A549 (cell line): ENCODE measurements around the gene ZNF22. TPM values are rescaled to one million over a fixed set of nuclear protein-coding genes. Genes with fewer than 3 reads are reported as not detected.

Source experiments
- ATAC-seq, 2 experiments: fragments of 200-7000 bp in 1 of 2; fragments of >200 bp in 1 of 2; cut with Nextera tagmentation in 1 of 2; cut with Tn5 transposase in 1 of 2; 3 replicates each; pipeline versions ENCODE4 v1.8.0 to v1.9.1; 2018 to 2020; ENCODE audit warnings: mild to moderate bottlenecking in 1 of 2, moderate library complexity in 1 of 2
- CTCF ChIA-PET: fragments of 300-600 bp; sonication (Branson Sonifier 250); formaldehyde crosslinking; extraction: SDS; loops from one replicate; lab custom pipeline; 2021; ENCODE audit warnings: antibody characterized with exemption, inconsistent platforms; lab: Yijun Ruan, JAX
- POLR2A ChIA-PET: fragments of 350-600 bp; formaldehyde crosslinking; extraction: SDS; loops from one replicate; lab custom pipeline; 2021; ENCODE audit warnings: antibody characterized with exemption, inconsistent platforms; lab: Yijun Ruan, JAX
- DNase-seq, 2 experiments: peaks; one replicate each; pipeline versions ENCODE4 v3.0.0 to v3.0.0-alpha.2; 2011 to 2016; ENCODE audit warnings: low read depth in 1 of 2, low spot score in 1 of 2
- FAIRE-seq: peaks from 2 replicates; lab custom pipeline; 2011; peaks lifted over from hg19 to GRCh38; lab: Jason Lieb, UNC
- H3K27ac ChIP-seq, 2 experiments: fragments of >200 bp; sonication (Bioruptor Twin); formaldehyde crosslinking; 3 replicates each; pipeline ENCODE4 v1.5.1; 2016 to 2017
- H3K4me1 ChIP-seq: fragments of >200 bp; sonication (Bioruptor Twin); formaldehyde crosslinking; 3 replicates; pipeline ENCODE4 v1.6.1; 2016
- H3K4me2 ChIP-seq: fragments of >200 bp; sonication (Bioruptor Twin); formaldehyde crosslinking; 3 replicates; pipeline ENCODE4 v1.6.1; 2016
- H3K4me3 ChIP-seq: fragments of >200 bp; sonication (Bioruptor Twin); formaldehyde crosslinking; 3 replicates; pipeline ENCODE4 v1.5.1; 2016
- H3K9me3 ChIP-seq: fragments of >200 bp; sonication (Bioruptor Twin); formaldehyde crosslinking; 3 replicates; pipeline ENCODE4 v1.6.1; 2016
- CBX8 ChIP-seq: fragments of 200-600 bp; sonication (generic); IDR thresholded peaks from 2 replicates; pipeline ENCODE4 v1.6.1; 2016
- CHD4 ChIP-seq: fragments of 200-600 bp; sonication (generic); IDR thresholded peaks from 2 replicates; pipeline ENCODE4 v1.6.1; 2016; ENCODE audit warnings: antibody characterized with exemption, mild to moderate bottlenecking, borderline replicate concordance
- EHF ChIP-seq: fragments of 250-450 bp; sonication (Bioruptor Pico); IDR thresholded peaks from 2 replicates; pipeline ENCODE4 v1.5.0; 2020; ENCODE audit warnings: mild to moderate bottlenecking
- FOSL2 ChIP-seq, 2 experiments: fragments of 450-650 bp in 1 of 2; fragments of >200 bp in 1 of 2; sonication (Bioruptor Twin) in 1 of 2; formaldehyde crosslinking; IDR thresholded peaks; 2 replicates each; pipeline versions ENCODE4 v1.5.0 to v1.6.1; 2016 to 2020; ENCODE audit warnings: mild to moderate bottlenecking in 1 of 2, moderate library complexity in 1 of 2
- HDAC2 ChIP-seq: fragments of 200-600 bp; sonication (generic); IDR thresholded peaks from 2 replicates; pipeline ENCODE4 v1.6.1; 2016
- HEYL ChIP-seq: fragments of 250-450 bp; sonication (Bioruptor Pico); IDR thresholded peaks from 2 replicates; pipeline ENCODE4 v1.8.0; 2021; ENCODE audit warnings: mild to moderate bottlenecking, moderate library complexity
- HOXB5 ChIP-seq: fragments of 250-450 bp; sonication (Bioruptor Pico); IDR thresholded peaks from 2 replicates; pipeline ENCODE4 v1.5.0; 2020; ENCODE audit warnings: mild to moderate bottlenecking, moderate library complexity
- JUN ChIP-seq, 2 experiments: fragments of >200 bp; sonication (Bioruptor Twin); formaldehyde crosslinking; IDR thresholded peaks; 2 replicates in 1 of 2; 3 replicates in 1 of 2; pipeline ENCODE4 v1.6.1; 2016 to 2017
- KDM1A ChIP-seq: fragments of 200-600 bp; sonication (generic); IDR thresholded peaks from 2 replicates; pipeline ENCODE4 v1.6.1; 2016; ENCODE audit warnings: low read depth, mild to moderate bottlenecking
- KDM5A ChIP-seq: fragments of 200-600 bp; sonication (generic); IDR thresholded peaks from 2 replicates; pipeline ENCODE4 v1.6.1; 2016; ENCODE audit warnings: antibody characterized with exemption, mild to moderate bottlenecking
- MAFK ChIP-seq: fragments of 450-650 bp; IDR thresholded peaks from 2 replicates; pipeline ENCODE4 v1.6.1; 2014; ENCODE audit not compliant: partially characterized antibody
- MYC ChIP-seq: IDR thresholded peaks from 2 replicates; pipeline ENCODE4 v1.6.1; 2012; ENCODE audit warnings: mild to moderate bottlenecking, inconsistent platforms, low read length, improper control_type of control experiment, borderline replicate concordance
- NFE2L2 ChIP-seq: fragments of 150-350 bp; conservative IDR thresholded peaks from 2 replicates; pipeline ENCODE4 v1.6.1; 2014; ENCODE audit warnings: low read length
- NPAS2 ChIP-seq: fragments of 250-450 bp; sonication (Bioruptor Pico); IDR thresholded peaks from 2 replicates; pipeline ENCODE4 v1.8.0; 2022; ENCODE audit warnings: mild to moderate bottlenecking, moderate library complexity, borderline replicate concordance
- NR3C1 ChIP-seq: fragments of >200 bp; sonication (Bioruptor Twin); formaldehyde crosslinking; IDR thresholded peaks from 3 replicates; pipeline ENCODE4 v1.6.1; 2017
- PHF8 ChIP-seq: fragments of 200-600 bp; sonication (generic); IDR thresholded peaks from 2 replicates; pipeline ENCODE4 v1.6.1; 2016; ENCODE audit warnings: low read depth, mild to moderate bottlenecking, antibody characterized with exemption, moderate library complexity, borderline replicate concordance
- POLR2A ChIP-seq: IDR thresholded peaks from 2 replicates; pipeline ENCODE4 v1.6.1; 2012; ENCODE audit warnings: mild to moderate bottlenecking, low read length
- RCOR1 ChIP-seq: fragments of 150-350 bp; IDR thresholded peaks from 2 replicates; pipeline ENCODE4 v1.6.1; 2014; ENCODE audit warnings: antibody characterized with exemption, low read length, low read depth
- RFX5 ChIP-seq: fragments of 450-650 bp; IDR thresholded peaks from 2 replicates; pipeline ENCODE4 v1.7.1; 2014; ENCODE audit warnings: antibody characterized with exemption, mild to moderate bottlenecking, moderate library complexity
- ZNF302 ChIP-seq: fragments of 250-450 bp; sonication (Bioruptor Pico); IDR thresholded peaks from 2 replicates; pipeline ENCODE4 v1.9.0; 2021; ENCODE audit warnings: inconsistent platforms, mild to moderate bottlenecking, moderate library complexity
- ZSCAN20 ChIP-seq: fragments of 250-450 bp; sonication (Bioruptor Pico); IDR thresholded peaks from 2 replicates; pipeline ENCODE4 v1.8.0; 2022; ENCODE audit warnings: mild to moderate bottlenecking, moderate library complexity
- WGBS: methylation state at CpG from one replicate; pipeline ENCODE4 v1.1.6; 2017; ENCODE audit errors: missing lambda C conversion rate; 5-methylcytosine and 5-hydroxymethylcytosine counted together
- polyA plus RNA-seq, 4 experiments: library from polyadenylated mRNA; depleted of rRNA in 3 of 4; stranded (reverse); fragments of >200 nt; fragmentation: RNase III in 1 of 4; extraction: RNeasy Plus Mini Kit Qiagen cat#74134 plus additional on column Dnase treatment in 1 of 4; gene quantifications; 2 replicates in 3 of 4; 3 replicates in 1 of 4; pipeline ENCODE4 v1.2.3, GENCODE V29; 2011 to 2017
- TF ChIP-seq, protein P1 (sequence below): fragments of 200-600 bp; sonication (generic); IDR thresholded peaks from 2 replicates; pipeline ENCODE4 v1.6.1; 2016; ENCODE audit warnings: antibody characterized with exemption, mild to moderate bottlenecking, moderate library complexity
- TF ChIP-seq, protein P2 (sequence below): fragments of 150-350 bp; IDR thresholded peaks from 2 replicates; pipeline ENCODE4 v1.6.1; 2014; ENCODE audit warnings: low read depth, mild to moderate bottlenecking, low read length
- TF ChIP-seq, protein P3 (sequence below): fragments of >200 bp; sonication (Bioruptor Twin); formaldehyde crosslinking; IDR thresholded peaks from 3 replicates; pipeline ENCODE4 v1.6.1; 2016
- TF ChIP-seq, protein P4 (sequence below): IDR thresholded peaks from 2 replicates; pipeline ENCODE4 v1.6.1; 2012; ENCODE audit warnings: low read depth, borderline replicate concordance

ZNF22 gene
- polyA plus RNA-seq, 2 of the 4 experiments (the other 2 are of a cell fraction), result 8.5 to 13.0 TPM

DNA sequence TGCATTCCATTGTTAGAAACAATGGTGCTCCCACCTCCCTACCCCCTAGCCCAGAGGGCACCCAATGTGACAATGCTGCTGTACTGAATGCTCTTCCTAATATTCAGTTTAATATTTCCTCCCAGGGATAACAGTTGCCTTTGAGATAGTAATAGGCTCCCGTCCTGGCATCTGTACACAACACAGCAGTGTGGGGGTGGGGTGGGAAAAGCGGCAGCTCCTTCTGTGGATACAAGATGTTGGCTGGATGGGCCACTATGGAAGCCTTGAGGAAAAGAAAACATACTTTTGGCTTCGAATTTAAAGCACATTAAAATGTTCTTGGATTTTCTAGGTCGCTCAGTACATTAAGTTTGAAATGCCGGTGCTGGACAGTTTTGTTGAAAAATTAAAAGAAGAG is 9.2 kb upstream of the ZNF22 start:
- no peak for FAIRE-seq
- CTCF ChIA-PET, result interaction anchor here (1.1 to 4.3 kb wide), 4 partner anchors 11 to 126 kb away, joined by 3 to 30 read pairs (median 4); no protein-coding TSS in a partner anchor
- no peak for DNase-seq
- Histone ChIP-seq H3K4me1 (no peaks in the 10 kb centered on the region), H3K27ac (no peak overlapping the region), H3K9me3 (no peaks in the 10 kb centered on the region), H3K4me2 (no peak overlapping the region), H3K4me3 (no peak overlapping the region)
- POLR2A ChIA-PET, result no interaction called here
- no peak for ATAC-seq
- WGBS, result 60% methylated on average over 5 of the region's 5 CpGs
- no peak for TF ChIP-seq KDM5A
- TF ChIP-seq, protein P1, sequence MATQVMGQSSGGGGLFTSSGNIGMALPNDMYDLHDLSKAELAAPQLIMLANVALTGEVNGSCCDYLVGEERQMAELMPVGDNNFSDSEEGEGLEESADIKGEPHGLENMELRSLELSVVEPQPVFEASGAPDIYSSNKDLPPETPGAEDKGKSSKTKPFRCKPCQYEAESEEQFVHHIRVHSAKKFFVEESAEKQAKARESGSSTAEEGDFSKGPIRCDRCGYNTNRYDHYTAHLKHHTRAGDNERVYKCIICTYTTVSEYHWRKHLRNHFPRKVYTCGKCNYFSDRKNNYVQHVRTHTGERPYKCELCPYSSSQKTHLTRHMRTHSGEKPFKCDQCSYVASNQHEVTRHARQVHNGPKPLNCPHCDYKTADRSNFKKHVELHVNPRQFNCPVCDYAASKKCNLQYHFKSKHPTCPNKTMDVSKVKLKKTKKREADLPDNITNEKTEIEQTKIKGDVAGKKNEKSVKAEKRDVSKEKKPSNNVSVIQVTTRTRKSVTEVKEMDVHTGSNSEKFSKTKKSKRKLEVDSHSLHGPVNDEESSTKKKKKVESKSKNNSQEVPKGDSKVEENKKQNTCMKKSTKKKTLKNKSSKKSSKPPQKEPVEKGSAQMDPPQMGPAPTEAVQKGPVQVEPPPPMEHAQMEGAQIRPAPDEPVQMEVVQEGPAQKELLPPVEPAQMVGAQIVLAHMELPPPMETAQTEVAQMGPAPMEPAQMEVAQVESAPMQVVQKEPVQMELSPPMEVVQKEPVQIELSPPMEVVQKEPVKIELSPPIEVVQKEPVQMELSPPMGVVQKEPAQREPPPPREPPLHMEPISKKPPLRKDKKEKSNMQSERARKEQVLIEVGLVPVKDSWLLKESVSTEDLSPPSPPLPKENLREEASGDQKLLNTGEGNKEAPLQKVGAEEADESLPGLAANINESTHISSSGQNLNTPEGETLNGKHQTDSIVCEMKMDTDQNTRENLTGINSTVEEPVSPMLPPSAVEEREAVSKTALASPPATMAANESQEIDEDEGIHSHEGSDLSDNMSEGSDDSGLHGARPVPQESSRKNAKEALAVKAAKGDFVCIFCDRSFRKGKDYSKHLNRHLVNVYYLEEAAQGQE, result no peak
- TF ChIP-seq KDM1A, result no peak
- TF ChIP-seq RFX5, result no peak
- no peak for TF ChIP-seq NFE2L2
- TF ChIP-seq NPAS2 (CRISPR knock-in tag), result no peak
- no peak for TF ChIP-seq CHD4
- TF ChIP-seq POLR2A, result no peak
- no peak for TF ChIP-seq MYC
- TF ChIP-seq FOSL2 (IDR thresholded peaks at IDR 0.05), result no peak
- no peak for TF ChIP-seq FOSL2 (CRISPR knock-in tag; IDR thresholded peaks at IDR 0.05)
- no peak for TF ChIP-seq JUN (IDR thresholded peaks at IDR 0.05)
- no peak for TF ChIP-seq EHF (CRISPR knock-in tag)
- TF ChIP-seq PHF8, result no peak
- no peak for TF ChIP-seq HEYL
- no peak for TF ChIP-seq MAFK
- TF ChIP-seq ZNF302, result no peak
- no peak for TF ChIP-seq CBX8
- no peak for TF ChIP-seq RCOR1
- TF ChIP-seq, protein P2, sequence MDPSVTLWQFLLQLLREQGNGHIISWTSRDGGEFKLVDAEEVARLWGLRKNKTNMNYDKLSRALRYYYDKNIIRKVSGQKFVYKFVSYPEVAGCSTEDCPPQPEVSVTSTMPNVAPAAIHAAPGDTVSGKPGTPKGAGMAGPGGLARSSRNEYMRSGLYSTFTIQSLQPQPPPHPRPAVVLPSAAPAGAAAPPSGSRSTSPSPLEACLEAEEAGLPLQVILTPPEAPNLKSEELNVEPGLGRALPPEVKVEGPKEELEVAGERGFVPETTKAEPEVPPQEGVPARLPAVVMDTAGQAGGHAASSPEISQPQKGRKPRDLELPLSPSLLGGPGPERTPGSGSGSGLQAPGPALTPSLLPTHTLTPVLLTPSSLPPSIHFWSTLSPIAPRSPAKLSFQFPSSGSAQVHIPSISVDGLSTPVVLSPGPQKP, result no peak
- TF ChIP-seq NR3C1, result no peak

DNA sequence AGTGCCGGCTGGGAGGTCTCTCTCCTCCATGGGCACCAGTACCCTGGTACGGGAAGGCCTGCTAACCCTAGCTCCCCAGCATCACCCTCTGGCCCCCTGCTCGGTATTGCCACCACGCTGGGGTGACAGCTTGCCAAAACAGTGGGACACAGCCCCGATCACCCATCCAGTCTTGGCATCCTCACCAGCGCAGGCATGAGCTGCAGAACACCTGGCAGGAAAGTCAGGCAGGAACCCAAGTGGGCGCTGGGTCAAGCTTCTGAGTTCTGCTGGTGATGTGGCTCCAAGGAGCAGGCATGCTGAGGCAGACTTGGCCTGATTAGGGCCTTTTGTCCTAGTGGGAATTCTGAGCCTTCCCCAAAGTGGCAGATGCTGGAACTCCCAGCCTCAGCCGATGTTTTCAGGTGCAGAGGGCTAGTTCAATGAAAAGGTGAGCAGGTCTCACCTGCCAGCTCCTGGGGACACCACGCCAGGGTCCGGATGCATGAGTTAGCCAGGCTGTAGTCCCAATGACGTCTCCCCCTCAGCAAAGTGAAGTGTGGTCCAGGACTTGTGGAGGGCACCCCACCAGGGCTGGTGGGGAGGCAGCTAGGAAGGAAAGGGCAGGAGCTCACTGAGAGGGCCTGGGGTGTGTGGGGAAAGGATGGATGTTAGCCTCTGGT is 8.5 kb upstream of the ZNF22 start:
- FAIRE-seq (no peak), ATAC-seq (no peak), DNase-seq (no peak)
- H3K9me3 ChIP-seq, result no peaks in the 10 kb centered on the region
- no peak for TF ChIP-seq ZNF302
- TF ChIP-seq ZSCAN20, result no peak
- TF ChIP-seq, protein P3, sequence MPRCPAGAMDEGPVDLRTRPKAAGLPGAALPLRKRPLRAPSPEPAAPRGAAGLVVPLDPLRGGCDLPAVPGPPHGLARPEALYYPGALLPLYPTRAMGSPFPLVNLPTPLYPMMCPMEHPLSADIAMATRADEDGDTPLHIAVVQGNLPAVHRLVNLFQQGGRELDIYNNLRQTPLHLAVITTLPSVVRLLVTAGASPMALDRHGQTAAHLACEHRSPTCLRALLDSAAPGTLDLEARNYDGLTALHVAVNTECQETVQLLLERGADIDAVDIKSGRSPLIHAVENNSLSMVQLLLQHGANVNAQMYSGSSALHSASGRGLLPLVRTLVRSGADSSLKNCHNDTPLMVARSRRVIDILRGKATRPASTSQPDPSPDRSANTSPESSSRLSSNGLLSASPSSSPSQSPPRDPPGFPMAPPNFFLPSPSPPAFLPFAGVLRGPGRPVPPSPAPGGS, result no peak
- no peak for TF ChIP-seq NR3C1
- no peak for TF ChIP-seq HDAC2
- TF ChIP-seq HOXB5 (CRISPR knock-in tag), result no peak
- no peak for TF ChIP-seq PHF8
- TF ChIP-seq, protein P4, sequence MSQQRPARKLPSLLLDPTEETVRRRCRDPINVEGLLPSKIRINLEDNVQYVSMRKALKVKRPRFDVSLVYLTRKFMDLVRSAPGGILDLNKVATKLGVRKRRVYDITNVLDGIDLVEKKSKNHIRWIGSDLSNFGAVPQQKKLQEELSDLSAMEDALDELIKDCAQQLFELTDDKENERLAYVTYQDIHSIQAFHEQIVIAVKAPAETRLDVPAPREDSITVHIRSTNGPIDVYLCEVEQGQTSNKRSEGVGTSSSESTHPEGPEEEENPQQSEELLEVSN, result no peak
- TF ChIP-seq, protein P1, result no peak
- no peak overlapping the region for H3K4me3 ChIP-seq
- no peaks in the 10 kb centered on the region for H3K4me1 ChIP-seq
- CTCF ChIA-PET, result interaction anchor here (1.1 to 4.3 kb wide), 3 partner anchors 11 to 126 kb away, joined by 3 to 30 read pairs (median 3); no protein-coding TSS in a partner anchor
- POLR2A ChIA-PET, result no interaction called here
- WGBS, result 65% methylated on average over 4 of the region's 11 CpGs
- no peak overlapping the region for H3K27ac ChIP-seq
- H3K4me2 ChIP-seq, result no peak overlapping the region
